Measurements from ENCODE around the gene LPAR5. TPM values are rescaled to one million over a fixed set of nuclear protein-coding genes. Genes with fewer than 3 reads are reported as not detected.

LPAR5 gene
- total and polyA plus RNA-seq, 7 donors = 0.27 to 16.5 (median 1.5) TPM

DNA sequence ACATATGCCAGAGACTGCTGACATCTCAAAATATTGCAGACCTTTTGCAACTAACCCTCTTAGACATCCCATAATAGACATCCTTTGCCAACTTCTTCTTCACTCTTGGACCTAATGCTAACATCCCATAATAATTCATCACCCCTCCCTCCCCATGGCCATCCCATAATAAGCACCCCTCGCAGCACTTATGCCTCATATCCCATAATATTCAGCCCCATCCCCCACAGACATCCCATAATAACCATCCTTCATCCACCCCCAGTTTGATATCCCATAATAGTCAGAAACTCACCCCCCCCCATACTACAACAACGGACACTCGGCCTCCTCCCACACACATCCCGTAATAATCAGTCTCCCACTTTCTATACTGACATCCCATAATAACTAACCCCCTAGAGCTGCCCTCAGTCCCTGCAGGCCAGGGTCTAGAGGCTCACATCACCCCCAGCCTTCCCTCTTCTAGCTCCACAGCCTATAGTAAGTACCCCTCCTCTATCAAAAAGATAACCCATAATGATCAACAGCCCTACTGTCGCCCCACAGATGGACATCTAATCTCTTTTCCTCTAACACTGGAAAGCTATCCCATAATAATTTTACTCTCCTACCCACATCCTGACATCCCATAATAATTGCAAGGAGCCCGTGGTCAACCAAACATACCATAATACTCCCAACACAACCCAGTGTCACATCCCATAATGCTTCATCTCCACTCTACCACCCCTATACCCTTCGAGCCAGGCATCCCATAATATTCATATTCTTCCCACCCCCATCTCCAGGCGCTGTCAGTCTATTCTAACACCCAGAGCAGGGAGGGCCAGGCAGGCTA lies 27.8 kb downstream of the LPAR5 start:
- WGBS, 2 donors = 1 to 3% methylated on average over 8 of the region's 8 CpGs
- TF ChIP-seq, protein P1, sequence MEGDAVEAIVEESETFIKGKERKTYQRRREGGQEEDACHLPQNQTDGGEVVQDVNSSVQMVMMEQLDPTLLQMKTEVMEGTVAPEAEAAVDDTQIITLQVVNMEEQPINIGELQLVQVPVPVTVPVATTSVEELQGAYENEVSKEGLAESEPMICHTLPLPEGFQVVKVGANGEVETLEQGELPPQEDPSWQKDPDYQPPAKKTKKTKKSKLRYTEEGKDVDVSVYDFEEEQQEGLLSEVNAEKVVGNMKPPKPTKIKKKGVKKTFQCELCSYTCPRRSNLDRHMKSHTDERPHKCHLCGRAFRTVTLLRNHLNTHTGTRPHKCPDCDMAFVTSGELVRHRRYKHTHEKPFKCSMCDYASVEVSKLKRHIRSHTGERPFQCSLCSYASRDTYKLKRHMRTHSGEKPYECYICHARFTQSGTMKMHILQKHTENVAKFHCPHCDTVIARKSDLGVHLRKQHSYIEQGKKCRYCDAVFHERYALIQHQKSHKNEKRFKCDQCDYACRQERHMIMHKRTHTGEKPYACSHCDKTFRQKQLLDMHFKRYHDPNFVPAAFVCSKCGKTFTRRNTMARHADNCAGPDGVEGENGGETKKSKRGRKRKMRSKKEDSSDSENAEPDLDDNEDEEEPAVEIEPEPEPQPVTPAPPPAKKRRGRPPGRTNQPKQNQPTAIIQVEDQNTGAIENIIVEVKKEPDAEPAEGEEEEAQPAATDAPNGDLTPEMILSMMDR (IDR thresholded peaks at IDR 0.05) = no peak
- TF ChIP-seq POLR2AphosphoS5 (IDR thresholded peaks at IDR 0.05) = peak in 1 of 4 donors; percentile 33

DNA sequence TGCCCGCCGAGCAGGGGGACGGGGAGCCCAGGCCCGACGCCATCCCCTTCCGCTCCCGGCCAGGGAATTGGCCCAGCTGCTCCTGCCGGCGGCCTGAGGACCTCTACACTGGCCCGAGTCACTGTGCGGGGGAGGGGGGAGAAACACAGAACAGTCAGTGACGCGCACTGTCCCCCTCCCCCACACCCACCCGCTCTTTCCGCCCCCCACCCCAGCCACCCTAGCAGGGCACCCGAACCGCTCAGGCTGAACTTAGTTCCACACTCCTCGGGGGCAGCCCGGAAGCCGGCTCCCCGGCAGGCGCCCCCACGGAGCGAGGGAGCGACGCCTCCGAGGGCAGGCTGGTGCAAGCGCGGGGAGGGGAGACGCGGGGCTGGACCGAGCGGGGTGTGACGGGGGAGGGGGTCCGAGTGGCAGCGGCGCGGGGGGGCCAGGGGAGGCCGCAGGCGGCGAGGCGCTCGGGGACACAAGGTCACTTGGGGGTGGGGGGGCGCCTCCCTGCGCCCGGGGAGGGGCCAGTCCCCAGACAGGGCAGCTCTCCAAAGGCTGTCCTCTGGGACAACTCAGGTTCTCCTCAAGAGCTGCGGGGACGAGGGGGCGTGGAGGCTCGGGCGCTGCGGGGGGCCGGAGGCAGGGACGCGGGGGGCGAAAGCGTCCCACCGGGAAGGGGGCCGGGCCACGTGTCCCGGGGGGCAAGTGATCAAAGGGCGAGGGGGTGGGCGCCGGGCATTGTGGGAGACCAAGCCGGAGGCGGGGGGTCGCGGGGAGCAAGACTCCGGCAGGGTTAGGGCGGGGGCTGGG lies 29.2 kb downstream of the LPAR5 start:
- peaks cover 5 to 15% (median 9%) of the 10 kb centered on the region in 4 donors for H3K36me3 ChIP-seq
- H3K27me3 ChIP-seq = no peaks in the 10 kb centered on the region
- DNase-seq = peak; percentile 89
- peak overlapping the region; percentile 92 to 100 (median 98) for H3K27ac ChIP-seq
- peak overlapping the region; percentile 68 to 97 (median 86) for H3K4me3 ChIP-seq
- H3K4me1 ChIP-seq = peaks cover 0 to 64% (median 51%) of the 10 kb centered on the region in 4 donors
- WGBS, 2 donors = 1 to 2% methylated on average over 70 of the region's 70 CpGs
- intact Hi-C loops (cut with DNase I) = loop anchor here (2.0 to 5.0 kb wide), 2 partner anchors 39 to 56 kb away; partner anchors contain the start of genes ING4 and NOP2
- H3K9me3 ChIP-seq = no peaks in the 10 kb centered on the region
- peak in 3 of 4 donors; percentile 47 to 73 (median 59) for TF ChIP-seq POLR2AphosphoS5 (IDR thresholded peaks at IDR 0.05)
- no peak for TF ChIP-seq POLR2A (IDR thresholded peaks at IDR 0.05)
- TF ChIP-seq, protein P1 (IDR thresholded peaks at IDR 0.05) = no peak
- TF ChIP-seq EP300 (IDR thresholded peaks at IDR 0.05) = no peak

More for the DNA sequence above, 27.8 kb downstream of the LPAR5 start:
- Histone ChIP-seq H3K9me3 (no peaks in the 10 kb centered on the region), H3K4me3 (no peak overlapping the region), H3K36me3 (peaks cover 0 to 5% (median 0%) of the 10 kb centered on the region in 4 donors), H3K4me1 (peaks cover 0 to 65% (median 56%) of the 10 kb centered on the region in 4 donors), H3K27ac (peak overlapping the region; percentile 92 to 100 (median 98)), H3K27me3 (no peaks in the 10 kb centered on the region)
- intact Hi-C loops (cut with DNase I) = loop anchor here (2.0 to 5.0 kb wide), 2 partner anchors 41 to 55 kb away; partner anchors contain the start of genes ING4 and NOP2
- DNase-seq = peak; percentile 82

DNA sequence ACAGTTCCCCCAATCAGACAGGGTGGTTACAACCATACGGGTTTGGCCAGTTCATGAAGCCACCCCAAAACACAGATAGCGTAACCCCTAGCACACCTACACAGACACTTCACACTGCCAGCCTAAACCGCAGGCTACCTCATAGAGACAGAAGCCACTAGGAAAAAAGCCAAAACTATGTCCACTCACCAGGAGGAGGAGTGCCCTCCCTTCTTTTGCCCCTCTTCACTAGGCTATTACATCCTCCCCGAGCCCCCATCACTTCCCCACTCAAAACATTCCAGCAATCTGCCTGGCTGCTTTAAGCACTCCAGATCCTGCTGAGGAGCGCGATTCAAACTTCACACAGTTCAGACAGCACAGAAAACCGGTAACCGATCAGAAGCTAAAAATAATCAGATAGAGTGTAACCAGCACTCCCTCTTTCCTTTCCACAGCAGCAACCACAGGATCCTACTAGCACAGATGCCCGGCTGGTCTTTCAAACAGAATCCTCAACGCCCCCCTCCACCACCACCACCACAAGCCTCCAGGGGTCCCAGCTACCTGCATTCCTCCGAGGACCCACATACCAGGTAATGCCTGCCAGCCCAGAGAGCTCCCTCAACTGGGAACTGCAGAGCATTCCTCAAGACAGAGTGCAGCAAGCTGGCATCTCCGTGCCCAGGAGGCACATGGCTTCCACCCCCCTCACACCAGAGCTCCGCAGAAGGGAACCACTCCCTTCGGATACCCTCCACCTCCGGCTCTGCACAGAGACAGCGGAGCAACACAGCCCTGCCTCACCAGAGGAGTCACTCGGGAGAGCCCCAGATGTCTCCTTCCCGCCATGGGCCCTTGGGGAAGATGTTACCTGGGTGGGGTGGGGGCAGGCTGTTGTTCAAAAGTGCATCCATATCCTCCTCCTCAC lies 30.1 kb downstream of the LPAR5 start:
- Histone ChIP-seq H3K27ac (peak overlapping the region; percentile 92 to 100 (median 98)), H3K4me3 (peak overlapping the region; percentile 68 to 97 (median 86)), H3K27me3 (no peaks in the 10 kb centered on the region), H3K4me1 (peaks cover 0 to 56% (median 43%) of the 10 kb centered on the region in 4 donors), H3K36me3 (peaks cover 14 to 24% (median 17%) of the 10 kb centered on the region in 4 donors), H3K9me3 (no peaks in the 10 kb centered on the region)
- WGBS, 2 donors = 4 to 6% methylated on average over 18 of the region's 18 CpGs
- intact Hi-C loops (cut with DNase I) = loop anchor here (2.0 to 5.0 kb wide), 2 partner anchors 38 to 57 kb away; partner anchors contain the start of genes ING4 and NOP2
- DNase-seq = peak; percentile 75
- TF ChIP-seq, protein P1 (IDR thresholded peaks at IDR 0.05) = no peak
- TF ChIP-seq POLR2AphosphoS5 (IDR thresholded peaks at IDR 0.05) (no peak), EP300 (IDR thresholded peaks at IDR 0.05) (no peak), POLR2A (IDR thresholded peaks at IDR 0.05) (no peak)
